AG04450 (cell line): Measurements from ENCODE around the gene TAS2R19. TPM values are rescaled to one million over a fixed set of nuclear protein-coding genes. Genes with fewer than 3 reads are reported as not detected.

ENCODE experiments used
- CTCF ChIA-PET: fragments of 300-600, 350-600 bp; formaldehyde crosslinking; extraction: SDS; loops from one replicate; lab custom pipeline; 2022; ENCODE audit warnings: antibody characterized with exemption, inconsistent platforms; lab: Charles Lee
- POLR2A ChIA-PET: fragments of 350-600 bp; formaldehyde crosslinking; extraction: SDS; loops from one replicate; lab custom pipeline; 2021; ENCODE audit warnings: antibody characterized with exemption, inconsistent platforms; lab: Yijun Ruan, JAX
- DNase-seq: peaks from one replicate; pipeline ENCODE4 v3.0.0-alpha.2; 2011; ENCODE audit warnings: low read depth, low spot score
- H3K27ac ChIP-seq: one replicate; pipeline ENCODE4 v1.5.1; 2012; ENCODE audit warnings: low read depth, low read length, control low read depth
- H3K27me3 ChIP-seq: one replicate; pipeline ENCODE4 v1.6.0; 2012; ENCODE audit warnings: low read length; ENCODE audit not compliant: control insufficient read depth, insufficient read depth
- H3K4me3 ChIP-seq: 2 replicates; pipeline ENCODE4 v1.5.1; 2011; ENCODE audit warnings: mild to moderate bottlenecking, low read depth, low read length, control low read depth
- H3K9me3 ChIP-seq: 2 replicates; pipeline ENCODE4 v1.5.1; 2012; ENCODE audit warnings: low read length; ENCODE audit not compliant: control insufficient read depth, insufficient read depth
- CTCF ChIP-seq: IDR thresholded peaks from 2 replicates; pipeline ENCODE4 v1.5.1; 2011; ENCODE audit warnings: low read depth, low read length, control low read depth, inconsistent platforms
- polyA plus RNA-seq: library from polyadenylated mRNA; depleted of rRNA; stranded (reverse); fragments of >200 nt; gene quantifications from 2 replicates; pipeline ENCODE4 v1.2.3, GENCODE V29; 2011

Gene TAS2R19
- polyA plus RNA-seq, 1 experiment, result 0.46 TPM

GRCh38 chr12:11023387-11023786 lies 967 bp upstream of the TAS2R19 start:
- no peak overlapping the region for H3K27ac ChIP-seq
- POLR2A ChIA-PET, result no interaction called here

GRCh38 chr12:11016937-11017336 lies 5.5 kb downstream of the TAS2R19 start:
- no peak for TF ChIP-seq CTCF
- Histone ChIP-seq H3K27me3 (no peaks in the 10 kb centered on the region), H3K9me3 (no peaks in the 10 kb centered on the region), H3K4me3 (no peak overlapping the region), H3K27ac (no peak overlapping the region)
- ChIA-PET POLR2A (no interaction called here), CTCF (no interaction called here)
- no peak for DNase-seq

More at GRCh38 chr12:11023387-11023786, 967 bp upstream of the TAS2R19 start:
- DNase-seq, result no peak
- no peak overlapping the region for H3K4me3 ChIP-seq
- H3K9me3 ChIP-seq, result 0 out of 2 replicates have a peak, but pooled peaks cover 4% of the 10 kb centered on the region
- CTCF ChIA-PET, result no interaction called here
- H3K27me3 ChIP-seq, result no peaks in the 10 kb centered on the region
- no peak for TF ChIP-seq CTCF

- TF ChIP-seq CTCF, result no peak
- no peaks in the 10 kb centered on the region for H3K9me3 ChIP-seq
- H3K27me3 ChIP-seq, result no peaks in the 10 kb centered on the region
- DNase-seq, result no peak
- POLR2A ChIA-PET, result no interaction called here
- H3K27ac ChIP-seq, result no peak overlapping the region
- CTCF ChIA-PET, result no interaction called here
- H3K4me3 ChIP-seq, result no peak overlapping the region
These were observed 6.5 kb downstream of the TAS2R19 start for GRCh38 chr12:11015775-11016430.

GRCh38 chr12:11014234-11014633 lies 8.2 kb downstream of the TAS2R19 start:
- DNase-seq, result no peak
- Histone ChIP-seq H3K27ac (no peak overlapping the region), H3K4me3 (no peak overlapping the region), H3K9me3 (no peaks in the 10 kb centered on the region), H3K27me3 (no peaks in the 10 kb centered on the region)
- no peak for TF ChIP-seq CTCF
- ChIA-PET CTCF (no interaction called here), POLR2A (no interaction called here)

GRCh38 chr12:11007608-11008007 lies 14.8 kb downstream of the TAS2R19 start:
- no peak for TF ChIP-seq CTCF
- no peak overlapping the region for H3K27ac ChIP-seq
- CTCF ChIA-PET, result no interaction called here
- POLR2A ChIA-PET, result no interaction called here
- DNase-seq, result no peak
- H3K27me3 ChIP-seq, result no peaks in the 10 kb centered on the region
- no peaks in the 10 kb centered on the region for H3K9me3 ChIP-seq
- no peak overlapping the region for H3K4me3 ChIP-seq
